Measurements from ENCODE around the gene SGCD. TPM values are rescaled to one million over a fixed set of nuclear protein-coding genes. Genes with fewer than 3 reads are reported as not detected.

The SGCD gene
- total RNA-seq, 1 experiment from 2014 or later: not detected

- H3K27ac ChIP-seq (ENCODE audit: low read length): no peak overlapping the region
- DNase-seq (ENCODE audit: low read depth, low spot score): no peak
- CTCF ChIA-PET: no interaction called here
- no peaks in the 10 kb centered on the region for H3K27me3 ChIP-seq (ENCODE audit: control insufficient read depth, insufficient read depth, low read length)
- no TSS peak for BruUV-seq (replicated peaks)
- no peak overlapping the region for H3K4me3 ChIP-seq (ENCODE audit: low read depth in 2 of 2, low read length in 2 of 2)
- no peaks in the 10 kb centered on the region for H3K4me1 ChIP-seq (ENCODE audit: control insufficient read depth, insufficient read depth, low read length)
- H3K36me3 ChIP-seq (ENCODE audit: control insufficient read depth, insufficient read depth, low read length): no peaks in the 10 kb centered on the region
- H3K9me3 ChIP-seq (ENCODE audit: control insufficient read depth, insufficient read depth, low read depth, low read length): no peaks in the 10 kb centered on the region
- intact Hi-C loops (cut with micrococcal nuclease; ENCODE audit: unreplicated experiment): no loop called here
- in situ Hi-C loops (cut with HindIII; ENCODE audit: low pct_unique_long_range_greater_than_20kb, low sequenced_read_pairs): no loop called here
- POLR2A ChIA-PET: no interaction called here
- TF ChIP-seq SIN3A (IDR thresholded peaks at IDR 0.05; ENCODE audit: borderline replicate concordance, insufficient read depth, low read depth, low read length) (no peak), REST (IDR thresholded peaks at IDR 0.05; ENCODE audit: insufficient read depth in 1 of 2, low read depth in 2 of 2, low read length in 1 of 2) (no peak), TCF7L2 (IDR thresholded peaks at IDR 0.05; ENCODE audit: low read depth, low read length) (no peak), CTCF (IDR thresholded peaks at IDR 0.05) (no peak), POLR2AphosphoS5 (IDR thresholded peaks at IDR 0.05; ENCODE audit: low read depth, low read length) (no peak)
- ATAC-seq: no peak
These were observed 133.5 kb downstream of the SGCD start for GRCh38 chr5:156460471-156460870.

DNA sequence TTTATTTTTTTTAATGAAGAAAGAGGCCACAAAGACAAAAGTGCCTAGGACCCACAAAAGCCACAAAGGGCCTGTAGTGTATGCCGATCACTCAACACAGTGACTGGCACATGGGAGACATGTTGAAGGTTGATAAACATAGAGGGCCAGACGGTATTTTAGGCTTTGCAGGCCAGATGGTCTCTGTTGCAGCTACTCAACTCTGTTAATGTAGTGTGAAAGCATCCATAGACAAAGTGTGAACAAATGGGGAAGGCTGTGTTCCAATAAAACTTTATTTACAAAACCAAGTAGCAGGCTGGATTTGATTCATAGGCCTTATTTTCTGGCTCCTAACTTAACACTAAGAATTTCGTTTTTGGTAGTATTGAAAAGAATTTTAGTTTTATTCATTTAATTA lies 139.9 kb downstream of the SGCD start:
- H3K4me1 ChIP-seq (ENCODE audit: control insufficient read depth, insufficient read depth, low read length): no peaks in the 10 kb centered on the region
- no peak for DNase-seq (ENCODE audit: low read depth, low spot score)
- TF ChIP-seq REST (IDR thresholded peaks at IDR 0.05; ENCODE audit: insufficient read depth in 1 of 2, low read depth in 2 of 2, low read length in 1 of 2): no peak
- TF ChIP-seq CTCF (IDR thresholded peaks at IDR 0.05): no peak
- TF ChIP-seq SIN3A (IDR thresholded peaks at IDR 0.05; ENCODE audit: borderline replicate concordance, insufficient read depth, low read depth, low read length): no peak
- TF ChIP-seq TCF7L2 (IDR thresholded peaks at IDR 0.05; ENCODE audit: low read depth, low read length): no peak
- TF ChIP-seq POLR2AphosphoS5 (IDR thresholded peaks at IDR 0.05; ENCODE audit: low read depth, low read length): no peak
- in situ Hi-C loops (cut with HindIII; ENCODE audit: low pct_unique_long_range_greater_than_20kb, low sequenced_read_pairs): no loop called here
- no peaks in the 10 kb centered on the region for H3K36me3 ChIP-seq (ENCODE audit: control insufficient read depth, insufficient read depth, low read length)
- H3K27me3 ChIP-seq (ENCODE audit: control insufficient read depth, insufficient read depth, low read length): no peaks in the 10 kb centered on the region
- ATAC-seq: no peak
- H3K4me3 ChIP-seq (ENCODE audit: low read depth in 2 of 2, low read length in 2 of 2): no peak overlapping the region
- ChIA-PET CTCF (no interaction called here), POLR2A (no interaction called here)
- no peak overlapping the region for H3K27ac ChIP-seq (ENCODE audit: low read length)
- H3K9me3 ChIP-seq (ENCODE audit: control insufficient read depth, insufficient read depth, low read depth, low read length): no peaks in the 10 kb centered on the region
- intact Hi-C loops (cut with micrococcal nuclease; ENCODE audit: unreplicated experiment): no loop called here
- no TSS peak for BruUV-seq (replicated peaks)

All from Panc1 (cell line).